Endodermal cell (in vitro differentiated cells): ENCODE data around the gene USF1. TPM values are rescaled to one million over a fixed set of nuclear protein-coding genes. Genes with fewer than 3 reads are reported as not detected.
"Not testable (repeated sequence)": the region's sequence is repeated elsewhere in the genome, so short reads cannot be mapped to it uniquely, and the experiment has no call there.

Experiments
- DNase-seq: peaks from one replicate; pipeline ENCODE4 v3.0.0-alpha.2; 2017
- H3K27ac ChIP-seq: 2 replicates; pipeline ENCODE4 v1.5.1; 2013; ENCODE audit warnings: mild to moderate bottlenecking, low read depth, low read length, moderate library complexity
- H3K27me3 ChIP-seq: 2 replicates; pipeline ENCODE4 v1.6.1; 2013; ENCODE audit warnings: mild to moderate bottlenecking, low read length, moderate library complexity; ENCODE audit not compliant: insufficient read depth, control insufficient read depth, poor library complexity, severe bottlenecking
- H3K36me3 ChIP-seq: 2 replicates; pipeline ENCODE4 v1.7.0; 2013; ENCODE audit warnings: mild to moderate bottlenecking, low read length, moderate library complexity; ENCODE audit not compliant: control insufficient read depth, insufficient read depth
- H3K4me1 ChIP-seq: one replicate; pipeline ENCODE4 v1.7.0; 2013; ENCODE audit warnings: low read length; ENCODE audit not compliant: control insufficient read depth, insufficient read depth
- H3K4me3 ChIP-seq: 2 replicates; pipeline ENCODE4 v1.5.1; 2013; ENCODE audit warnings: mild to moderate bottlenecking, low read length, moderate library complexity
- H3K9ac ChIP-seq: 2 replicates; pipeline ENCODE4 v1.6.1; 2013; ENCODE audit warnings: mild to moderate bottlenecking, low read length, moderate library complexity; ENCODE audit not compliant: poor library complexity, severe bottlenecking; ENCODE audit errors: extremely low read depth
- H3K9me3 ChIP-seq: 2 replicates; pipeline ENCODE4 v1.6.1; 2013; ENCODE audit warnings: mild to moderate bottlenecking, low read length, moderate library complexity; ENCODE audit not compliant: control insufficient read depth
- H3K27ac Mint-ChIP-seq: 2 replicates; pipeline ENCODE4 v1.8.0; 2020; ENCODE audit warnings: mixed read lengths
- H3K27me3 Mint-ChIP-seq: 2 replicates; pipeline ENCODE4 v1.8.0; 2021; ENCODE audit warnings: mild to moderate bottlenecking, mixed read lengths; ENCODE audit not compliant: insufficient read depth
- H3K36me3 Mint-ChIP-seq: 2 replicates; pipeline ENCODE4 v1.8.0; 2020; ENCODE audit warnings: low read depth, mixed read lengths
- H3K4me1 Mint-ChIP-seq: 2 replicates; pipeline ENCODE4 v1.8.0; 2020; ENCODE audit warnings: mixed read lengths
- H3K4me3 Mint-ChIP-seq: 2 replicates; pipeline ENCODE4 v1.8.0; 2020; ENCODE audit warnings: mild to moderate bottlenecking, moderate library complexity, mixed read lengths
- H3K9me3 Mint-ChIP-seq: 2 replicates; pipeline ENCODE4 v1.8.0; 2020; ENCODE audit warnings: mild to moderate bottlenecking, mixed read lengths
- WGBS, 2 experiments: methylation state at CpG; one replicate each; pipeline versions ENCODE4 v1.1.5 to v1.1.7; 2013; ENCODE audit warnings: missing lambda C conversion rate in 2 of 2, mixed read lengths in 1 of 2; ENCODE audit not compliant: insufficient coverage in 1 of 2, insufficient read length in 1 of 2; 5-methylcytosine and 5-hydroxymethylcytosine counted together
- total RNA-seq, 2 donors: library from RNA; stranded (reverse); fragmentation: NEBNext Ultra II Directional in 1 of 2; extraction: Animal tissue kit (Norgen Biotek cat#: 25700) in 1 of 2; gene quantifications; 2 replicates in 1 of 2; 3 replicates in 1 of 2; pipeline ENCODE4 v1.2.1, GENCODE V29; 2021
- TF ChIP-seq, protein P1 (sequence below): fragments of 200-600 bp; sonication (generic); conservative IDR thresholded peaks from 2 replicates; pipeline ENCODE4 v1.5.0; 2021; ENCODE audit warnings: antibody characterized with exemption, mild to moderate bottlenecking

Gene USF1
- total RNA-seq, 2 donors from 2014 or later, result 55.5 to 57.3 TPM

DNA sequence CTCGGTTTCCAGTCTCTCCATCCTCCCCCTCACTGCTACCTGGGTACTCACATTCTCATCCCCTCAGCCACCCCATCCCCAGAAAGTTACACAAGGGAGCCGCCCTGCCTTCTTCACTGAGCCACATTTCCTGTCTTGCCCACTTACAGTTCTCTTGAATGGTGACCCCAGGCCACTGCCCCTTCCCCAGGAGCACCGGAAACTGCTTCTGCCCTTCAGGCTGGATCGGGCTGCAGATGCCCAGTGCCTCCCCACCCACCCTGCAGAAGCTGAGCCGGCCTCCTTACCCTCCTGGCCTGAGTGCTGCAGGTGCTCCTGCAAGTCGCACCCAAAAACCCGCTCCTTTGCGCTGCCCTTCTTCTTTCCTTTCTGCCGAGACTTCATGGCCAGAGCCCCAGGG is 23.5 kb upstream of the USF1 start:
- H3K27ac Mint-ChIP-seq, result no peak overlapping the region
- no peak overlapping the region for H3K27ac ChIP-seq
- no peaks in the 10 kb centered on the region for H3K9me3 ChIP-seq
- no peaks in the 10 kb centered on the region for H3K4me1 ChIP-seq
- peaks cover 8% of the 10 kb centered on the region for H3K4me1 Mint-ChIP-seq
- H3K4me3 ChIP-seq, result no peak overlapping the region
- H3K4me3 Mint-ChIP-seq, result no peak overlapping the region
- no peaks in the 10 kb centered on the region for H3K9me3 Mint-ChIP-seq
- H3K36me3 ChIP-seq, result no peaks in the 10 kb centered on the region
- TF ChIP-seq, protein P1, sequence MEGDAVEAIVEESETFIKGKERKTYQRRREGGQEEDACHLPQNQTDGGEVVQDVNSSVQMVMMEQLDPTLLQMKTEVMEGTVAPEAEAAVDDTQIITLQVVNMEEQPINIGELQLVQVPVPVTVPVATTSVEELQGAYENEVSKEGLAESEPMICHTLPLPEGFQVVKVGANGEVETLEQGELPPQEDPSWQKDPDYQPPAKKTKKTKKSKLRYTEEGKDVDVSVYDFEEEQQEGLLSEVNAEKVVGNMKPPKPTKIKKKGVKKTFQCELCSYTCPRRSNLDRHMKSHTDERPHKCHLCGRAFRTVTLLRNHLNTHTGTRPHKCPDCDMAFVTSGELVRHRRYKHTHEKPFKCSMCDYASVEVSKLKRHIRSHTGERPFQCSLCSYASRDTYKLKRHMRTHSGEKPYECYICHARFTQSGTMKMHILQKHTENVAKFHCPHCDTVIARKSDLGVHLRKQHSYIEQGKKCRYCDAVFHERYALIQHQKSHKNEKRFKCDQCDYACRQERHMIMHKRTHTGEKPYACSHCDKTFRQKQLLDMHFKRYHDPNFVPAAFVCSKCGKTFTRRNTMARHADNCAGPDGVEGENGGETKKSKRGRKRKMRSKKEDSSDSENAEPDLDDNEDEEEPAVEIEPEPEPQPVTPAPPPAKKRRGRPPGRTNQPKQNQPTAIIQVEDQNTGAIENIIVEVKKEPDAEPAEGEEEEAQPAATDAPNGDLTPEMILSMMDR, result no peak
- 87% methylated on average over 3 to 9 of the region's 9 CpGs for WGBS, 2 experiments
- no peaks in the 10 kb centered on the region for H3K27me3 Mint-ChIP-seq
- H3K36me3 Mint-ChIP-seq, result no peaks in the 10 kb centered on the region
- no peak overlapping the region for H3K9ac ChIP-seq
- DNase-seq, result no peak
- H3K27me3 ChIP-seq, result no peaks in the 10 kb centered on the region

DNA sequence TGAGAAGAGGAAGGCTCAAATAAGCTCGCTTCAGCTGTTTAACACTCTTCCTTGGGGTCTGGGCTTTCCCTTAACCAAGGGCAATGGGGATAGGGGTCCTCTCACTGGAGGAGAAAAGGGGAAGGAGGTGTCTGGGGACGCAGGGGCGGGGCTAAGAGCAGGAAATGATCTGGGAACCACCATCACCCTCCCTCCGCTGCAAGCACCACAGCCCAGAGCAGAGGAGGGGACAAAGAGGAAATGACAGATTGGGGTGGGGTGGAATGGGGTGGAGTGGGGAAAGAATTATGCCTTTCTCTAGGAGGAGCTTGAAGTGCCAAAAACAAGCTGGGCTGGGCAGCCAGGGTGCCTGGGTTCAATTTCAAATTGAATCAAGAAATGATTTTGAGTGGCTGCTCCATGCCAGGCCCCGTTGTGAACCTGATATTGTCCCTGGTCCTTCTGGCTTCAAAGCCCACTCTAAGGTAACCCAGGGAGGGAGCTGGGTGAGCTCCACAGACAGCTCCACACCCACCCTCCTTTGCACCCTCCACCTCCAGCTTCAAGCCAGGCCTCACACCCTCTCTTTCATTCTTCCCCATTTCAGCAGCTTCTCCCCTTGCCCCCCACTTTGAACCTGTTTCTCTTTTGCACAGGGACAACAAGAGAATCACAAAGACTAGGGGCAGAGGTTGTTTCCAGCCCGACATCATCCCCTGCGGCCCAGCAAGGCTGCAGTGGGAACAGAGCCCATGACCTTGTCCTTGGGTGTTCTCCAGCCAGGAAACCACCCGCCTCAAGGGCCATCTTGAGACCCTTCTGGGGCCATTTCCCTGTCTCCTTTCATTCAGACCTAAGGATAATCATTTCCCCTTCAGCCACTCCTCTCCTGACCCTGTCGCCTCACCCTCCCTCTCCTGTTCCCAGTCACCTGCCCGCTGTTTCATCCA is 22.8 kb upstream of the USF1 start:
- Mint-ChIP-seq H3K27ac (no peak overlapping the region), H3K4me1 (peaks cover 8% of the 10 kb centered on the region), H3K36me3 (no peaks in the 10 kb centered on the region), H3K27me3 (no peaks in the 10 kb centered on the region), H3K4me3 (no peak overlapping the region), H3K9me3 (no peaks in the 10 kb centered on the region)
- peak; percentile 75 for DNase-seq
- no peaks in the 10 kb centered on the region for H3K27me3 ChIP-seq
- H3K4me3 ChIP-seq, result no peak overlapping the region
- no peak overlapping the region for H3K9ac ChIP-seq
- no peaks in the 10 kb centered on the region for H3K9me3 ChIP-seq
- WGBS, 2 experiments, result 87 to 92% methylated on average over 5 to 10 of the region's 10 CpGs
- no peak overlapping the region for H3K27ac ChIP-seq
- H3K4me1 ChIP-seq, result no peaks in the 10 kb centered on the region
- TF ChIP-seq, protein P1, result no peak
- H3K36me3 ChIP-seq, result no peaks in the 10 kb centered on the region

DNA sequence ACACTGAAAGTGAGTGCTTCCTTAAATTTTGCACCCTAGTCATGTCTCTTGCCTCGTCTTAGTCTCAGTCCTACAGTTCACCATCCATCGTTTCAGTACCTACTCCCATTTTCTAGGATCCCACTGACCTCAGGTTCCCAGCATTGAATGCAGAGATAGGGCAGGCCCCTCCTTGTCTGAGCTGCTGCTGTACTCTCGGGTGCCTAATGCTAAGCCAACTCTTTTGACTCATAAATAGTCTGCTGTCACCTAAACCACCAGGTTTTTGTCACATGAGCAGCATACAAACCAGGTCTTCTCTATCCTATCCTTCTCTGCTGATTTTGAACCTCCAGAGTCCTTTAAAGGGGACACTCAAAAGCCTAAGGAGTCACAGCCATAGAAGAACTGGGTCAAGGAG is 20.9 kb upstream of the USF1 start:
- no peak overlapping the region for H3K4me3 ChIP-seq
- no peaks in the 10 kb centered on the region for H3K36me3 ChIP-seq
- Mint-ChIP-seq H3K36me3 (no peaks in the 10 kb centered on the region), H3K4me3 (no peak overlapping the region), H3K27ac (no peak overlapping the region), H3K27me3 (no peaks in the 10 kb centered on the region), H3K4me1 (peaks cover 8% of the 10 kb centered on the region), H3K9me3 (no peaks in the 10 kb centered on the region)
- H3K9me3 ChIP-seq, result no peaks in the 10 kb centered on the region
- H3K27me3 ChIP-seq, result no peaks in the 10 kb centered on the region
- no peak for DNase-seq
- no peak overlapping the region for H3K9ac ChIP-seq
- H3K27ac ChIP-seq, result no peak overlapping the region
- no peaks in the 10 kb centered on the region for H3K4me1 ChIP-seq
- TF ChIP-seq, protein P1, result no peak
- 80 to 91% methylated on average over 2 to 3 of the region's 3 CpGs for WGBS, 2 experiments

DNA sequence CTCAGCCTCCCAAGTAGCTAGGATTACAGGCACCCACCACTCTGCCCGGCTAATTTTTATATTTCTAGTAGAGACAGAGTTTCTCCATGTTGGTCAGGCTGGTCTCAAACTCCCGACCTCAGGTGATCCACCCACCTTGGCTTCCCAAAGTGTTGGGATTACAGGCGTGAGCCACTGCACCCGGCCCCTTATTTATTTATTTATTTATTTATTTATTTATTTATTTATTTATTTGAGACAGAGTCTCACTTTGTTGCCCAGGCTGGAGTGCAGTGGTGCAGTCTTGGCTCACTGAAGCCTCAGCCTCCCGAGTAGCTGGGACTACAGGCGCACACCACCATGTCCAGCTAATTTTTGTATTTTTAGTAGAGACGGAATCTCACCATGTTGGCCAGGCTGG is 19.9 kb upstream of the USF1 start:
- not testable (repeated sequence) for H3K9ac ChIP-seq, H3K4me3 Mint-ChIP-seq, H3K4me1 Mint-ChIP-seq, H3K36me3 Mint-ChIP-seq, H3K9me3 Mint-ChIP-seq, H3K4me1 ChIP-seq, H3K9me3 ChIP-seq, H3K27ac ChIP-seq, H3K27ac Mint-ChIP-seq, H3K36me3 ChIP-seq, H3K27me3 Mint-ChIP-seq, DNase-seq, H3K27me3 ChIP-seq, H3K4me3 ChIP-seq
- 90 to 97% methylated on average over 3 to 5 of the region's 7 CpGs for WGBS, 2 experiments

GRCh38 chr1:161063936-161064335 is 18.2 kb upstream of the USF1 start:
- H3K4me3 Mint-ChIP-seq, H3K9me3 ChIP-seq, DNase-seq, H3K27ac ChIP-seq, H3K36me3 ChIP-seq, H3K4me1 ChIP-seq, H3K27me3 Mint-ChIP-seq, H3K36me3 Mint-ChIP-seq, H3K4me3 ChIP-seq, H3K9ac ChIP-seq, H3K27ac Mint-ChIP-seq, H3K4me1 Mint-ChIP-seq, H3K9me3 Mint-ChIP-seq, H3K27me3 ChIP-seq: not testable (repeated sequence)
- WGBS, 2 experiments, result 63 to 68% methylated on average over 4 to 6 of the region's 6 CpGs
